Midbrain (tissue), 1 donor: Measurements from ENCODE around the gene FAM241B.

ENCODE experiments used
- DNase-seq: peaks from one replicate; lab custom pipeline; 2025; lab: John Stamatoyannopoulos, UW

FAM241B gene

GRCh38 chr10:69649786-69650550 is 19.9 kb downstream of the FAM241B start:
- DNase-seq, result no peak

GRCh38 chr10:69650589-69651261 is 20.7 kb downstream of the FAM241B start:
- DNase-seq, result no peak

GRCh38 chr10:69651362-69651761 is 21.3 kb downstream of the FAM241B start:
- no peak for DNase-seq

- no peak for DNase-seq
Observed at GRCh38 chr10:69652111-69652856, 22.2 kb downstream of the FAM241B start.

GRCh38 chr10:69652857-69653199 is 22.8 kb downstream of the FAM241B start:
- DNase-seq, result no peak

GRCh38 chr10:69653561-69653960 is 23.5 kb downstream of the FAM241B start:
- DNase-seq, result no peak

GRCh38 chr10:69655124-69655867 is 25.2 kb downstream of the FAM241B start:
- DNase-seq, result no peak

- DNase-seq, result no peak
Observed at GRCh38 chr10:69655868-69656555, 26.0 kb downstream of the FAM241B start.

GRCh38 chr10:69656742-69657269 is 26.8 kb downstream of the FAM241B start:
- DNase-seq, result no peak

GRCh38 chr10:69657430-69657829 is 27.4 kb downstream of the FAM241B start:
- no peak for DNase-seq

- no peak for DNase-seq
Observed at GRCh38 chr10:69657866-69658265, 27.8 kb downstream of the FAM241B start.

GRCh38 chr10:69659241-69660038 is 29.4 kb downstream of the FAM241B start:
- DNase-seq, result no peak

- DNase-seq, result no peak
Observed at GRCh38 chr10:69660296-69660695, 30.2 kb downstream of the FAM241B start.

- no peak for DNase-seq
Observed at GRCh38 chr10:69661414-69662172, 31.5 kb downstream of the FAM241B start.

GRCh38 chr10:69662173-69662877 is 32.3 kb downstream of the FAM241B start:
- DNase-seq, result no peak

GRCh38 chr10:69662901-69663300 is 32.9 kb downstream of the FAM241B start:
- no peak for DNase-seq

GRCh38 chr10:69663369-69663947 is 33.4 kb downstream of the FAM241B start:
- no peak for DNase-seq

- no peak for DNase-seq
Observed at GRCh38 chr10:69665474-69666320, 35.6 kb downstream of the FAM241B start.
